ENCODE results near the gene FBLN1.

The FBLN1 gene

DNA sequence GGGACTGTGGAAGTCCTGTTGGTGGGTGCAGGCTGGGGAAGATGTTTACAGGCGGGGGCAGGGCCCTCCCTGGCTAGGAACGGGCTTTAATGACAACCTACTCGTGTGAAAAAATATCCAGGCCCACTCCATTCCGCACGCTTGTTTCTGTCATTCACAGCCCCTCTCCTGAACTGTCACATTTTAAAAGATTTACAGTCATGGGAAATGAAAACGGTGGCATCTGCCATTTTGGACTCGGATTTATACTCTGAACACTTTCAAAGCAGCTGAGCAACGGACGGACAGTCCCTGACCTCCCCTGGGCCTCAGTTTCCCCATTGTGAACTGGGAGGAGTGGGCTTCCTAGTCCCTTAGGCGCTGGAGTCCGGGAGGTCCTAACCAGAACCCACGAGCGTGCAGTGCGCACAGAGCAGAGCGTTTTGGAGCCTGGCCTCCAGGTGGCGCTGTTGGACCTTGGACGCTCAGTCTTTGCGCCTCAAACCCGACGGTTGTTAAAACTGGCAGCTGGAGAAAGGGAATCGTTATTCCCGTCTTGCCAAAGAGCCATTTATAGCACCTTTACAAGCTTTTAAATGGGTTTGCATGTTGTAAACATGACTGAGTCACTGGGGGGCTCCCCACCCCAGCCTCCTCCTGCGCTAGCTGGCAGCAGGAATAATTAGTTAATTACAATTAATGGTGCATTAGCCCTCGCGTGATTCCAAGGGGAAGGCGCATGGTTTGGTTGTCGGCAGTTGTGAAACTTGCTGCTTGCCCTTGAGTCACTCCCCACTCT lies 75.3 kb downstream of the FBLN1 start:
- in situ Hi-C loops (cut with MboI; ENCODE audit: low pct_unique_long_range_greater_than_20kb, low sequenced_read_pairs), result loop anchor here (10.0 kb wide), 3 partner anchors 67 to 547 kb away; no protein-coding TSS in a partner anchor
- DNase-seq, result peak; percentile 78

DNA sequence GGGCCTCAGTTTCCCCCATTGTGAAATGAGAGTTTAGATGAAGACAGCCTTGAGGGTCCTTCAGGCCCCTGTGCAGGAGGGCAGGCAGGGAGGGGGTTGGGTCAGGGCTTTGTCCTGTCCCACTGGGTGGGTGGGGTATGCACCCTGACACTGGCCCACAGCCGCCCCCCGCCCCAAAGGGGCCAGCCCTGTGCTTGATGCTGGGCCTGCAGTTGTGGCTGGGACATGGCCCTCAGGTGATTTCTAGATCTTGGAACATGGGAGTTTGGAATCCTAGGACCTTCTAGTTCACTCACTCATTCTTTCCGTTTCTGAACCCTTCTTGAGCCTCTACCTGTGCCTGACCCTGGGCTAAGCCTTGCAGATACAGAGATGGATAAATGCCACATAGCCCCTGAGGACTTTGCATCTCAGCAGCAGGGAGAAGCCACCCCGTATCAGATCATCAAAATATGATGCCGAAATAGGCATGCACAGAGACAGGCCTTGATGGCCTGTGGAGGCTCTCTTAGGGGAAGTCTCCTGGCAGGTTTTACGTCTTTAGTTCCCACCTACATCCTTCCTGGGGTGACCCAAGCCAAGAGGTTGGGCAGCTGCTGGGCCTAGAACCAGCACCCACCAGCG lies 76.0 kb downstream of the FBLN1 start:
- no peak for DNase-seq
- in situ Hi-C loops (cut with MboI; ENCODE audit: low pct_unique_long_range_greater_than_20kb, low sequenced_read_pairs), result loop anchor here (10.0 kb wide), 3 partner anchors 66 to 546 kb away; no protein-coding TSS in a partner anchor

DNA sequence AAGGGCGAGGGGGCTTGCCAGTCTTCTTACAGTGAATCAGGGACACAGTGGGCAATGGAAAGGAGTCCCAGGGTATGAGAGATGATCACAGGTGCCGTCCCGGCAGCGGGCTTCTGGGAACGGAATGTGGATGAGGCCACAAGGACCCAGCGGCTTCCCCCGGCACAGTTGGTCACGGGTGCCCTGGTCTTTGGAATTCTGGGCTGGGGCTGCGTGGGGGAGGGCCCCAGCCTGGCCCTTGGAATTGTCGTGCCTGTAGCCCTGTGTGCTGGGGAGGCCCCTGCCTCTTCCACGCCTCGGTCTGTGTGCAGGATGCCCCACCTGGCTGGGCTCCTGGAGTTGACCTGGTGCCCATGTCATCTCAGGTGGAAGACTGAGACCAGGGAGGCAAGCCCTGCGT lies 76.6 kb downstream of the FBLN1 start:
- in situ Hi-C loops (cut with MboI; ENCODE audit: low pct_unique_long_range_greater_than_20kb, low sequenced_read_pairs), result loop anchor here (10.0 kb wide), 3 partner anchors 65 to 545 kb away; no protein-coding TSS in a partner anchor
- DNase-seq, result no peak

DNA sequence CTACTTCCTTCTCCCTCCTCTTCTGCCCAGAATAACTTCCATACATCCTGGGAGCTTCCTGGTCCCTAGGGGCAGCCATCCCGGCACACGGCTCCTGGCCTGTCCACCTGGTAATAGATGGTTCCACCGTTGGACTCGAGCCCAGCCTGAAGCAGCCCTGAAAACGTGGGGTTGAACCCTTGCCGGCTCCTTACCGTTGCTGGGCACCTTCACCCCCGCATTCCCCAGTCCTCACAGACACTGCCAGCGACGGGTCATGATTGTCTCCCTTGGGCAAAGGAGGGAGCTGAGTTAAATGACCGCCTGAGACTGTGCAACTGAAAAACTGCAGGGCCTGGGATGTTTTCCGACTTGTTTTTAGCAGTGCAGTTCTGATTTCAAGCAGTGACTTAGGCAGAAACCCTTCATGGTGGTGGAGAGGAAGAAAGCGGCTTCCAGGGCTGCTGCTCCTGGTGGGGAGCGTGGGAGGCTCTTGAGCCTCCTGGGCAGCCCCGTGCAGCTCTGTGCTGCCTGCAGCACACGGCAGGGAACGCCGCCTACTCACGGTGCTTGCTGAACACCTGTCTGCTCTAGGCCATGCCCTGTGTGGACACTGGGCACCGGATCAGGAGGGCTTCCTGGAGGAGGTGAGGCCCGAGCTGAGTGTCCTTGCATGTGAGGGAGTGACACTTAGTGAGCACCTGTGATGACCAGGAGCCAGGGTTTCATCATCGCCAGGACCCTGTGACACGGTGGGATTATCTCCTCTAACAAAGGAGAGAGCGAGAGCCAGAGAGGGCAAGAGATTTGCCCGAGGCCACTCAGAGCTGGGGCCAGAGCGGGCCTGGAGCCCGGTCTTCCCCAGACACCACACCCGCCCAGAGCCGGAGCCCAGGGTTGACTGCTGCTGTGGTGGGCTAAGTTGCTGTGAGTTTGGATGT lies 77.4 kb downstream of the FBLN1 start:
- DNase-seq, result no peak
- in situ Hi-C loops (cut with MboI; ENCODE audit: low pct_unique_long_range_greater_than_20kb, low sequenced_read_pairs), result loop anchor here (10.0 kb wide), 4 partner anchors 65 to 545 kb away; no protein-coding TSS in a partner anchor

DNA sequence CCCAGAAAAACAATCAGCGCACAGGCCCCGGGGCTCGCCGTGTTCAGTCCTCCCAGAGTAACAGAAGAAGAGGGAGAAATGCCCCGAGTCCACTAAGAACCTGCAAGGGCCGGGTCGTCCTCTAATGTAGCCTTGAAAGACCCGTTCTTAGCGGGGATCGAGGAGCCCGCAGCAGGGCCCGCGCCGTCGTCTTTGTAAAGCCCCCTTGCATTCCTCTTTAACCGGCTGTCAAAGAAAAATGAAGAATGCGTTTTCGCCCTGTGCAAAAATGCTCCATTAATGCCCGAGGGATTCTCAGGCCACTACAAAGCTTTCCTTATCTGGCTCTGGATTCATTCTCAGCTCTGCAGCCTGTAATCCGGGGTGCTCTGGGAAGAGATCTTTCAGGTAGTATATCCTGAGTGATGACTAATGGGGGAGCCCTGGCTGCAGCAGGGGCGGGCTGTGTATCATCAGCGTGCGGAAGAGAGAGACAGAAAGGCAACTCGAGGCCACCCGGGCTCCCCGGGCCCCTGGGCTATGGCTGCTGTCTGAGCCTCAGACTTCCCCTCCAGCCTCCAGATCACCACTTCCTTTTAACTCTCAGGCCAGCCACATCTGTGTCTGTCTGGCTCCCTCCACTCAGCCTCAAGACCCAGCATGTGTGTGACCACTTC lies 78.2 kb downstream of the FBLN1 start:
- peak; percentile 27 for DNase-seq
- in situ Hi-C loops (cut with MboI; ENCODE audit: low pct_unique_long_range_greater_than_20kb, low sequenced_read_pairs), result loop anchor here (10.0 kb wide), 1 partner anchor 404 kb away; no protein-coding TSS in a partner anchor

GRCh38 chr22:45581549-45582080 lies 78.9 kb downstream of the FBLN1 start:
- no peak for DNase-seq
- in situ Hi-C loops (cut with MboI; ENCODE audit: low pct_unique_long_range_greater_than_20kb, low sequenced_read_pairs), result loop anchor here (10.0 kb wide), 1 partner anchor 403 kb away; no protein-coding TSS in a partner anchor

- no peak for DNase-seq
- in situ Hi-C loops (cut with MboI; ENCODE audit: low pct_unique_long_range_greater_than_20kb, low sequenced_read_pairs), result loop anchor here (10.0 kb wide), 1 partner anchor 402 kb away; no protein-coding TSS in a partner anchor
These were observed 79.7 kb downstream of the FBLN1 start for GRCh38 chr22:45582236-45582954.

- no peak for DNase-seq
- in situ Hi-C loops (cut with MboI; ENCODE audit: low pct_unique_long_range_greater_than_20kb, low sequenced_read_pairs), result loop anchor here (10.0 kb wide), 1 partner anchor 402 kb away; no protein-coding TSS in a partner anchor
These were observed 80.3 kb downstream of the FBLN1 start for GRCh38 chr22:45582955-45583320.

- DNase-seq, result no peak
- in situ Hi-C loops (cut with MboI; ENCODE audit: low pct_unique_long_range_greater_than_20kb, low sequenced_read_pairs), result loop anchor here (10.0 kb wide), 1 partner anchor 401 kb away; no protein-coding TSS in a partner anchor
These were observed 80.8 kb downstream of the FBLN1 start for GRCh38 chr22:45583504-45583903.

GRCh38 chr22:45584121-45584570 lies 81.5 kb downstream of the FBLN1 start:
- in situ Hi-C loops (cut with MboI; ENCODE audit: low pct_unique_long_range_greater_than_20kb, low sequenced_read_pairs), result loop anchor here (10.0 kb wide), 1 partner anchor 401 kb away; no protein-coding TSS in a partner anchor
- DNase-seq, result no peak

DNA sequence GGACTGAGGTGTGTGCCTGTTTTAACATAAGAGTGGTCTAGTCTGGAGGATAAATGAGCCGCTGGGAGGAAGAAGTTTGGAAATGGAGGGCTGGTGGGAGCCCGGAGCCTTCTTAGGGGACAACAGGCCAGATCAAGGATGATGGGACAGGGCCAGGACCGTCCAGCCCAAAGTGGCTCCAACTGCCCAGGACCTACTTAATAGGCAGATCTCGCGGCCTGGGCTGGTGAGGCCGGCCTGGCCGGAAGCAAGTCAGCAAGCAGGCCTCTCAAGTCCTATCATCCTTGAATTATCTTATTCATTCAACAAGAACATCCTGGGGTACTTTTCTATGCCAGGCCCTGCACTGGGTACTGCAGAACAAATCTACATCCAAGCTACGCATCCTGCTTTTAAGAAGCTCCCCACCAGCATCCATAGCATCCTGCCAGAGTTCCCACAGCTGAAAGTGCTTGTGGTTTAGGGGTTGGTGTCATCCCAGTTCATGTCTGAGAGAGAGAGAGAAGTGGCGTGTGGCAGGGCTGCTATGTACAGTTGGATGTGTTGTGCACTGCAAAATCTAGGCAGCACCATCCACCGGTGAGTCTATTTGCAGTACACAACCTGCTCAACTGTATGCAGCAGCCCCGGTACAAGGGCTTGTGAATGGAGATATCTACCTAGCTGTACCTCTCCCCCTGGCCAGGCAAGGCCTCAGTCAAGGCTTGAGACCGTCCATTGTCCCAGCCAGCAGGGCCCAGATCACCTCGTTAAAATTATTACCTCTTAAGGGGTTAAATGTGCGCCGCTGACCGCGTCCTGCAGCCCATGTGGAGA lies 82.1 kb downstream of the FBLN1 start:
- no peak for DNase-seq
- in situ Hi-C loops (cut with MboI; ENCODE audit: low pct_unique_long_range_greater_than_20kb, low sequenced_read_pairs), result loop anchor here (10.0 kb wide), 1 partner anchor 400 kb away; no protein-coding TSS in a partner anchor

DNA sequence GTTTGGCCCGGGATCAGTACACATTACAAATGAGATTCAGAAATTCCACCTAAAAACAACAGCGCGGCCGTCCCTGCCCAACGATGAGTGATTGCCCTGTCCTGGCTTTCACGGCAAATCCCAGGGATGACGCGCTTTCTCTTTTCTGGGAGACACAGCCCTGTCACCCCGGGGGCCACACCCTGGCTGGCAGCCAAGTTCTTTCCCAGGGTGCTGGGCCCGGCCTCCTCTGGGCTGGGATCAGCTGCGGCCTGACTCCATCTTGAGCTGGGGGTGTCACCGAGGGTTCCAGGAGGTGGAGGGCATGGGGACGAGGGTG lies 82.7 kb downstream of the FBLN1 start:
- in situ Hi-C loops (cut with MboI; ENCODE audit: low pct_unique_long_range_greater_than_20kb, low sequenced_read_pairs), result loop anchor here (10.0 kb wide), 1 partner anchor 399 kb away; no protein-coding TSS in a partner anchor
- DNase-seq, result no peak

GRCh38 chr22:45585946-45586540 lies 83.4 kb downstream of the FBLN1 start:
- in situ Hi-C loops (cut with MboI; ENCODE audit: low pct_unique_long_range_greater_than_20kb, low sequenced_read_pairs), result loop anchor here (10.0 kb wide), 1 partner anchor 399 kb away; no protein-coding TSS in a partner anchor
- DNase-seq, result no peak

DNA sequence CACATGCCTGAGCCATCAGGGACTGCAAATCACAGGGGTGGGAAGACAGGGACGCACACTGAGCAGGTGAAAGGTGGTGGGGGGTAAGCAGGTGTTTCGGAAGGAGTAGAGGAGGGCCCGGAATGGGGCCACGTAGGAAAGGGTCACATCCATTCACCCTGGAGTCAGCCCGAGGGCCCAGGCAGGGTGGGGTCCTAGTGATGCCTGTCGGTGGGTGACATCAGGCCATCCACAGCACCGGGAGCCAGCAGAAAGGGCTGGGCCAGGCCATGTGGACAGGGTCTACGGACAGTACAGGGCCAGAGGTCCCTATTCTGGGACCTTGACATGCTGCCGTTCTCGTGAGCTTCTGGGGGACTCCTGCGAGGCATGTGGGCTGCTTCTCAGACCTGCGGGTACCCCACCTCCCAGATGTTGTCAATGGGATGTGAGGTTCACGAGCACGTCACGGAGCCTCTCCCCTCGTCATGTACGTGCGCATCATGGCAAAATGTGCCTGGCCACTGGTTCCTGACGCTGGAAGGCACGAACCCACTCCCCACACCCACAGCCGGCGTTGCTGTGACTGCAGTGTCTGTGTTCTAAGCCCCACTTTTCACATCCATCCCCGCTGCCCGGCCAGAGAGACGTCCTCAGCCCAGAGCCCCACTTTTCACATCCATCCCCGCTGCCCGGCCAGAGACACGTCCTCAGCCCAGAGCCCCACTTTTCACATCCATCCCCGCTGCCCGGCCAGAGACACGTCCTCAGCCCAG lies 84.1 kb downstream of the FBLN1 start:
- no peak for DNase-seq
- in situ Hi-C loops (cut with MboI; ENCODE audit: low pct_unique_long_range_greater_than_20kb, low sequenced_read_pairs), result loop anchor here (10.0 kb wide), 1 partner anchor 398 kb away; no protein-coding TSS in a partner anchor

DNA sequence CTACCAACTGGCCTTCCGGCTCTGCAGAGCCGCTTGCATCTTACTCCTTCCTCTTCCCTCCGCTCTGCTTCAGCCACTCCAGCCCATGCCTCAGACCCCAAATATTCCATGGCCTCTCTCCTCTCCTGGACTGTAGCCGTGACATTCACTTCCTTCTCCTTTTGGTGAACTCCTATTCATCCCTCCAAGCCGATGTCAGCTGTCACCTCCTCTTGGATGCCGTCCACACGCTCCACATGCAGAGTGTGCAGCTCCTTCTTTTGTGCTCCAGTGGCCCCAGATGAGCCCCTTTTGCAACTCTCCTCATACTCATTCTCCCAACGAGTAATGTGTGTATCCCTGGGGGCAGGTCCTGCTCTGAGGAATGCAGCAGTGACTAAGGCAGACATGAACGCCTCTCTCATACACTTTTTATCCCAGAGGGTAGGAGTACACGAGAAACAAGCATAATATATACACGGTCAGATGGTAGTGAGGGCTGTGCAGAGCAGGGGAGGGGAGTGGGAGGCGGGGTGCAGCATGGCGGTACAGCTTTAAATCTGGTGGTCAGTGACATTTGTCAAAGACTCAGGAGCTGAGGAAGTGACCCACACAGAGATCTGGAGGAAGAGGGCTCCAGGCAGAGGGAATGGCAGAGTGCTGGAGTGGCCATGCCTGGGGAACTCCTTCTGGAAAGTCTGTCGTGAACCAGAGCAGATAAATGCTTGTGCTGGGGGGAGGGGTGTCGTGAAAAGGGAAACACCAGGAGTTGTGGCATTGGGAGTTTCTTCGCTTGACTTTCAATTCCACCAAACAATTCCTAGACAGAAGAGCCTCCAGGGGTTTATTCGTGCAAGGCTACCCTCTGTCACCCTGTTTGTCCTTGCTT lies 85.2 kb downstream of the FBLN1 start:
- no peak for DNase-seq
- in situ Hi-C loops (cut with MboI; ENCODE audit: low pct_unique_long_range_greater_than_20kb, low sequenced_read_pairs), result loop anchor here (10.0 kb wide), 1 partner anchor 397 kb away; no protein-coding TSS in a partner anchor

Measured in KBM-7 (cell line).